ENCODE data around the gene TENM4.
"Not testable (repeated sequence)": the region's sequence is repeated elsewhere in the genome, so short reads cannot be mapped to it uniquely, and the experiment has no call there.

Gene TENM4

DNA sequence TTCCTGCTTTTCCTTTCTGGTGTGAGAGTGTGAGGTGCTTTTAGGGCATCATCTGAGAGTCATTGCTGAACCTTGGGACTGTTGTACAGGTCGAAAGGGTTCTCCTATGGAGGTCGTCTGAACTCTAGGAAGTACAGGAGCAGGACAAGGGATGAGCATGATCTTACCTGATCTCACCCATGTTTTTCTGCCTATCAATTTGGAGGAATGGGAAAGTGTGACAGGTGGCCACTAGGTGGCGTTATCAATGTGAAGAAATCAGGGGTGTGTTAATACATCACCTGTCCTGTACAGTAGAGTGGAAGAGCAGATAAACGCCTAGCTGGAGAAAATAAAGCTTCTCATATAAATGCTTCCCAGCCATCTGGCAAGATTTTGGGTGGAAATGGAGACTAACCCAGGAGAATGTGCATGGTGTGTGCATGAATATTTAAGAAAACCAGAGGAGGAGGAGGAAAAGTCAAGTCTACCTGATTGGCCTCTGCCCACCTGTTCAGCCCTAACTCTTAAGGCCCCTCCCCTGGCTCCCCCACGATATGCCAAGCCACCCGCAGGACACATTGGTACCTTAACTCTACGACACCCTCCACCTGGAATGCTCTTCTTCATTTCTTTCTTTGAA lies 794.2 kb downstream of the TENM4 start:
- peaks cover 0 to 5% (median 0%) of the 10 kb centered on the region in 5 donors for H3K4me1 ChIP-seq (ENCODE audit: control insufficient read depth in 5 of 5, insufficient read depth in 5 of 5, low read length in 5 of 5)
- no peak overlapping the region for H3K9ac ChIP-seq (ENCODE audit: low read length in 5 of 5)
- no peak overlapping the region for H3K4me3 ChIP-seq (ENCODE audit: low read depth in 1 of 5, low read length in 5 of 5)
- H3K9me3 ChIP-seq (ENCODE audit: control insufficient read depth in 5 of 5, low read length in 5 of 5) = no peaks in the 10 kb centered on the region
- no peaks in the 10 kb centered on the region for H3K27me3 ChIP-seq (ENCODE audit: control insufficient read depth in 5 of 5, insufficient read depth in 4 of 5, low read length in 5 of 5)
- no peaks in the 10 kb centered on the region for H3K36me3 ChIP-seq (ENCODE audit: control insufficient read depth in 5 of 5, insufficient read depth in 5 of 5, low read length in 5 of 5)
- no peak overlapping the region for H3K27ac ChIP-seq (ENCODE audit: low read depth, low read length)

DNA sequence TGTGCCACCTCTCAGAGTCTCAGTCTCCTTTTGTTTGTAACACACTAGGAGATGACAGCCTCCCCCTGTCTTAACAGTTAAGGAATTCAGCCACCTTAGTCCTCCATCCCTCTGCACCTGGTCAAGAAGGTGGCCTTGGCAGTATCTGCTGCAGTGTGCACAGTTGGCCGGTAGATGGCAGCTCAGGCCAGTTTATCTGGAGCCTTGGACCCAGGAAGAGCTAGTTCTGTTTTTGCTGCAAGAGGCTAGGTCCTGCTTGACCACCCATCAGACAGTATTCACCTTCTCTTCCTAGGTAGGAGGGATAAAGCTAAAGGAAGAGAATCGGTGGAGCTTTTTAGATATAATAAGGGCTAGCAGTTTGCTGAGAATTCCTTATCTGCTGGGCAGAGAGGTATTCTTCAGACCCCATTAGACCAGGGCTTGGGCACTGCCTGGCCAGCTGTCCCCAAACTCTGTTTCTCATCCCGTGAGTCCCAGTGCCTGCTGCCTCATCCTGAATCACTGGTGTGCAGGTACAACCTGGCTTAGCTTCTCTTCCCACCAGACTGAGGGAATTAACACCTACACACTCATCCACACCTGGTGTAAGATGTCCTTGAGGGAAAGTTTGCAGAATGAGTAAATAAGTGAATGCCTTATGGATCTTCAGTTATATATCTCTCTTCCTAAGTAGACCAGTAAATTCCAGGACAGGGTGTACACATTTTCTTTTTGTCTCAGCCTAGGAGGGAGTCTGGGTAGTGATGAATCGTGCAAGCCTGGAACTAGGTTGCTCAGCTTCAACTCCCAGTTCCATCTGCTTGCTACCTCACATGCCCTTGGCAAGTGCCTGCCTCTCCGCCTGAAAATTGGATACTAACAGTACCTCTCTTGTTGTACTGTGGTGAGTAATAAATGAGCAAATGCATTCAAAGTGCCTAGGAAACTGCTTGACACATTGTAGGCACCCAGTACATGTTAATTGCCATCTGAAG lies 795.3 kb downstream of the TENM4 start:
- no peak overlapping the region for H3K4me3 ChIP-seq (ENCODE audit: low read depth in 1 of 5, low read length in 5 of 5)
- no peaks in the 10 kb centered on the region for H3K36me3 ChIP-seq (ENCODE audit: control insufficient read depth in 5 of 5, insufficient read depth in 5 of 5, low read length in 5 of 5)
- no peaks in the 10 kb centered on the region for H3K9me3 ChIP-seq (ENCODE audit: control insufficient read depth in 5 of 5, low read length in 5 of 5)
- peaks cover 0 to 5% (median 0%) of the 10 kb centered on the region in 5 donors for H3K4me1 ChIP-seq (ENCODE audit: control insufficient read depth in 5 of 5, insufficient read depth in 5 of 5, low read length in 5 of 5)
- no peak overlapping the region for H3K27ac ChIP-seq (ENCODE audit: low read depth, low read length)
- H3K27me3 ChIP-seq (ENCODE audit: control insufficient read depth in 5 of 5, insufficient read depth in 4 of 5, low read length in 5 of 5) = no peaks in the 10 kb centered on the region
- H3K9ac ChIP-seq (ENCODE audit: low read length in 5 of 5) = no peak overlapping the region

DNA sequence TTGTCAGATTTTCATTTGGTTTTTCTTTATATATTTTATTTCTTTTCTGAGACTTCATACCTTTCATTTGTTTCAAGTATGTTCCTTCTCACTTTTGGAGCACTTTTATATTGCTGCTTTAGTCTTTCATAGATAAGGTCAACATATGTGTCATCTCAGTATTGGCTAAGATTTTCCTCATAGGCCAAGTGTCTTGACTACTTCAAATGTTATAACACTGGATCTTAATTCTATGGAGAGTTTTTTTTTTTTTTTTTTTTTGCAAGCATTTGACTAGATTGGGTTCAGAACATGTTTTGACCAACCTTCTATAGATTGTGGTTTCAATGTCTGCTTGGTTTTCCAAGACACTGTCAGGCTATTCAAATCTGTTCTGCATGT lies 797.2 kb downstream of the TENM4 start:
- no peak overlapping the region for H3K4me3 ChIP-seq (ENCODE audit: low read depth in 1 of 5, low read length in 5 of 5)

DNA sequence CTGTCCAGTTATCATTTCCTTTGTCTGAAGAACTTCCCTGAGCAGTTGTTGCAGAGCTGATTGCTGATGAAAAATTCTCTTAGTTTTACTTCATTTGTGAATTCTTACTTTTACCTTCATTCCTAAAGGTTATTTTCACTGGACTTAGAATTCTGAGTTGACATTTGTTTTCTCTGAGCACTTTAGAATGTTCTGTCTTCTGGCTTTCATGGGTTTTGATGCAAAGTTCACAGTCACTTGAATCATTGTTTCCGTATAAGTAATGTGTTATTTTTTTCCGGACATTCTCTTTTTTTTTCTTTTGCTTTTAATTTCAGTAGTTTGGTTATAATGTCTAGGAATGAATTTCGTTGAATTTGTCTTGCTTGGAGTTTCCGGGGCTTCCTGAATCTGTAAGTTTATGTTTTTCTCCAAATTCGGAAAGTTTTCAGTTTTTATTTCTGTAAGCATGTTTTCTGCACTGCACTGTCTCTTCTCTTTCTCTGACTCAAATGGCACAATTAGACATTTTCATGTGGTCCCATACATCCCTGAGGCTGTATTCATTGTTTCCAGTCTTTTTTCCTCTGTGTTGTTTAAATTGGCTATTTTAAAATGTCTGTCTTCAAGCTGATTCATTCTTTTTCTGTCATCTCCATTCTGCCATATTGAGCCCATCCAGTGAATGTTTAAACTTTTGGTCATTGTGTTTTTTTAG lies 797.7 kb downstream of the TENM4 start:
- Histone ChIP-seq H3K27me3 (ENCODE audit: control insufficient read depth in 5 of 5, insufficient read depth in 4 of 5, low read length in 5 of 5) (no peaks in the 10 kb centered on the region), H3K4me3 (ENCODE audit: low read depth in 1 of 5, low read length in 5 of 5) (no peak overlapping the region), H3K36me3 (ENCODE audit: control insufficient read depth in 5 of 5, insufficient read depth in 5 of 5, low read length in 5 of 5) (no peaks in the 10 kb centered on the region), H3K4me1 (ENCODE audit: control insufficient read depth in 5 of 5, insufficient read depth in 5 of 5, low read length in 5 of 5) (peaks cover 0 to 5% (median 0%) of the 10 kb centered on the region in 5 donors), H3K27ac (ENCODE audit: low read depth, low read length) (no peak overlapping the region), H3K9me3 (ENCODE audit: control insufficient read depth in 5 of 5, low read length in 5 of 5) (no peaks in the 10 kb centered on the region), H3K9ac (ENCODE audit: low read length in 5 of 5) (no peak overlapping the region)

More for the DNA sequence above, 797.2 kb downstream of the TENM4 start:
- Histone ChIP-seq H3K9me3 (ENCODE audit: control insufficient read depth in 5 of 5, low read length in 5 of 5) (no peaks in the 10 kb centered on the region), H3K36me3 (ENCODE audit: control insufficient read depth in 5 of 5, insufficient read depth in 5 of 5, low read length in 5 of 5) (no peaks in the 10 kb centered on the region), H3K4me1 (ENCODE audit: control insufficient read depth in 5 of 5, insufficient read depth in 5 of 5, low read length in 5 of 5) (peaks cover 0 to 5% (median 0%) of the 10 kb centered on the region in 5 donors), H3K9ac (ENCODE audit: low read length in 5 of 5) (no peak overlapping the region), H3K27me3 (ENCODE audit: control insufficient read depth in 5 of 5, insufficient read depth in 4 of 5, low read length in 5 of 5) (no peaks in the 10 kb centered on the region), H3K27ac (ENCODE audit: low read depth, low read length) (no peak overlapping the region)

DNA sequence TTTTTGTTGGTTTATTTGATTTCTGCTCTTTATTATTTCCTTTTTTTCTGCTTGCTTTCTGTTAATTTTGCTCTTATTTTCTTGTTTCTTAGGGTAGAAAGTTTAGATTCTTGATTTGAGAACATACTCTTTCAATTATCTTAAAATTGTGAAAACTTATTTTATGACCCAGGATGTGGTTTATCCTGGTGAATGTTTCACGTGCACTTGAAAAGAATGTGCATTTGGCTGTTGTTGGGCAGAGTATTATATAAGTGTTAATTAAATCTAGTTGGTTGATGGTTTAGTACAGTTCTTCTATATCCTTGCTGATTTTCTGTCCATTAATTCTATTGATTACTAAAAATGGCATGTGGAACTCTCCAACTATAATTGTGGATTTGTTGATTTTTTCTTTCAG lies 799.3 kb downstream of the TENM4 start:
- Histone ChIP-seq H3K36me3 (ENCODE audit: control insufficient read depth in 5 of 5, insufficient read depth in 5 of 5, low read length in 5 of 5) (no peaks in the 10 kb centered on the region), H3K27me3 (ENCODE audit: control insufficient read depth in 5 of 5, insufficient read depth in 4 of 5, low read length in 5 of 5) (no peaks in the 10 kb centered on the region), H3K9ac (ENCODE audit: low read length in 5 of 5) (no peak overlapping the region), H3K4me3 (ENCODE audit: low read depth in 1 of 5, low read length in 5 of 5) (no peak overlapping the region), H3K9me3 (ENCODE audit: control insufficient read depth in 5 of 5, low read length in 5 of 5) (no peaks in the 10 kb centered on the region), H3K4me1 (ENCODE audit: control insufficient read depth in 5 of 5, insufficient read depth in 5 of 5, low read length in 5 of 5) (peaks cover 0 to 5% (median 0%) of the 10 kb centered on the region in 5 donors), H3K27ac (ENCODE audit: low read depth, low read length) (no peak overlapping the region)

DNA sequence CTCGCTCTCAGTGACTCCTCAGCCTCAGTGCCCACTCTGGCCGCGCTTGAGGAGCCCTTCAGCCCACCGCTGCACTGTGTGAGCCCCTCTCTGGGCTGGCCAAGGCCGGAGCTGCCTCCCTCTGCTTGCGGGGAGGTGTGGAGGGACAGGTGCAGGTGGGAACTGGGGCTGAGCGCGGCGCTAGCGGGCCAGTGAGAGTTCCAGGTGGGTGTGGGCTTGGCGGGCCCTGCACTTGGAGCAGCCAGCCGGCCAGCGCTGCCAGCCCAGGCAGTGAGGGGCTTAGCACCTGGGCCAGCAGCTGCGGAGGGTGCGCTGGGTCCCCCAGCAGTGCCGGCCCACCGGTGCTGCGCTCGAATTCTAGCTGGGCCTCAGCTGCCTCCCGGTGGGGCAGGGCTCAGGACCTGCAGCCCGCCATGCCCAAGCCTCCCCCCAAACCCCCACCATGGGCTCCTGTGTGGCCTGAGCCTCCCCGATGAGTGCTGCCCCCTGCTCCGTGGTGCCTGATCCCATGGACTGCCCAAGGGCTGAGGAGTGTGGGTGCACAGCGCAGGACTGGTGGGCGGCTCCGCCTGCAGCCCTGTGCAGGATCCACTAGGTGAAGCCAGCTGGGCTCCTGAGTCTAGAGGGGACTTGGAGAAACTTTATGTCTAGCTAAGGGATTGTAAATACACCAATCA lies 802.0 kb downstream of the TENM4 start:
- H3K4me1 ChIP-seq (ENCODE audit: control insufficient read depth in 5 of 5, insufficient read depth in 5 of 5, low read length in 5 of 5) = no peaks in the 10 kb centered on the region
- no peak overlapping the region for H3K27ac ChIP-seq (ENCODE audit: low read depth, low read length)
- no peaks in the 10 kb centered on the region for H3K36me3 ChIP-seq (ENCODE audit: control insufficient read depth in 5 of 5, insufficient read depth in 5 of 5, low read length in 5 of 5)
- H3K9ac ChIP-seq (ENCODE audit: low read length in 5 of 5) = no peak overlapping the region
- no peaks in the 10 kb centered on the region for H3K27me3 ChIP-seq (ENCODE audit: control insufficient read depth in 5 of 5, insufficient read depth in 4 of 5, low read length in 5 of 5)
- no peak overlapping the region for H3K4me3 ChIP-seq (ENCODE audit: low read depth in 1 of 5, low read length in 5 of 5)
- H3K9me3 ChIP-seq (ENCODE audit: control insufficient read depth in 5 of 5, low read length in 5 of 5) = peaks cover 0 to 5% (median 0%) of the 10 kb centered on the region in 5 donors

DNA sequence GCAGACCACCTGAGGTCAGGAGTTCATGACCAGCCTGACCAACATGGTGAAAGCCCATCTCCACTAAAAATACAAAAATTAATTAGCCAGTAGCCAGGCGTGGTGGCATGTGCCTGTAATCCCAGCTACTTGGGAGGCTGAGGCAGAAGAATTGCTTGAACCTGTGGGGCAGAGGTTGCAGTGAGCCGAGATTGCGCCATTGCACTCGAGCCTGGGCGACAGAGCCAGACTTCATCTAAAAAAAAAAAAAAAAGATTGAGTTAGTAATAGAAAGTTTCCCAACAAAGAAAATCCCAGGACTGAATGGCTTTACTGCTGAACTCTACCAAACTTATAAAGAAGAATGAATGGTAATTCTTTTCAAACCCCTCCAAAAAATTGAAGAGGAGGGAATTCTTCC lies 803.3 kb downstream of the TENM4 start:
- not testable (repeated sequence) for H3K4me3 ChIP-seq (ENCODE audit: low read depth in 1 of 5, low read length in 5 of 5); H3K9ac ChIP-seq (ENCODE audit: low read length in 5 of 5)

DNA sequence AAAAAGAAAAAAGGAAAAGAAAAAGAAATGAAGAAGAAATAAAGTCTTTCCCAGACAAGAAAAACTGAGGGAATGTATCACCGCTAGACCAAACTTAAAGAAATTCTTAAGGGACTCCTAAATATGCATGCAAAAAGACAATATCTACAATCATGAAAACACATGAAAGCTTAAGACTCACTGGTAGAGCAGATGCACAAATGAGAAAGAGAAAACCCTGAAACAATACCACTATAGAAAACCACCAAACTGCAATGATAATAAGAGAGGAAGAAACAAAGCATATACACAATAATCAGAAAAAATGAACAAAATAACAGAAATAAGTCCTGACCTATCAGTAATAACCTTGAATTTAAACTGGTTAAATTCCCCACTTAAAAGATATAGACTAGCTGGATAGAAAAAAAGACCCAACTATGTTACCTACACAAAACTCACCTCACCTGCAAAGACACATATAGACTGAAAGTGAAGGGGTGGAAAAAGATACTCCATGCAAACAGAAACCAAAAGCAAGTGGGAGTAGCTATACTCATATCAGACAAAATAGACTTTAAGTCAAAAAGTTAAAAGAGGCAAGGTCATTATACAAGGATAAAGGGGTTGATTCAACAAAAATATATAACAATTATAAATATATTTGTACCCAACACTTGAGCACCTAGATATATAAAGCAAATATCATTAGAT lies 804.9 kb downstream of the TENM4 start:
- Histone ChIP-seq H3K9me3 (ENCODE audit: control insufficient read depth in 5 of 5, low read length in 5 of 5) (peaks cover 0 to 8% (median 2%) of the 10 kb centered on the region in 5 donors), H3K4me3 (ENCODE audit: low read depth in 1 of 5, low read length in 5 of 5) (no peak overlapping the region), H3K27ac (ENCODE audit: low read depth, low read length) (no peak overlapping the region), H3K36me3 (ENCODE audit: control insufficient read depth in 5 of 5, insufficient read depth in 5 of 5, low read length in 5 of 5) (no peaks in the 10 kb centered on the region), H3K27me3 (ENCODE audit: control insufficient read depth in 5 of 5, insufficient read depth in 4 of 5, low read length in 5 of 5) (no peaks in the 10 kb centered on the region), H3K4me1 (ENCODE audit: control insufficient read depth in 5 of 5, insufficient read depth in 5 of 5, low read length in 5 of 5) (no peaks in the 10 kb centered on the region), H3K9ac (ENCODE audit: low read length in 5 of 5) (no peak overlapping the region)

More for the DNA sequence above, 803.3 kb downstream of the TENM4 start:
- H3K4me1 ChIP-seq (ENCODE audit: control insufficient read depth in 5 of 5, insufficient read depth in 5 of 5, low read length in 5 of 5); H3K27ac ChIP-seq (ENCODE audit: low read depth, low read length); H3K36me3 ChIP-seq (ENCODE audit: control insufficient read depth in 5 of 5, insufficient read depth in 5 of 5, low read length in 5 of 5); H3K9me3 ChIP-seq (ENCODE audit: control insufficient read depth in 5 of 5, low read length in 5 of 5); H3K27me3 ChIP-seq (ENCODE audit: control insufficient read depth in 5 of 5, insufficient read depth in 4 of 5, low read length in 5 of 5): not testable (repeated sequence)

DNA sequence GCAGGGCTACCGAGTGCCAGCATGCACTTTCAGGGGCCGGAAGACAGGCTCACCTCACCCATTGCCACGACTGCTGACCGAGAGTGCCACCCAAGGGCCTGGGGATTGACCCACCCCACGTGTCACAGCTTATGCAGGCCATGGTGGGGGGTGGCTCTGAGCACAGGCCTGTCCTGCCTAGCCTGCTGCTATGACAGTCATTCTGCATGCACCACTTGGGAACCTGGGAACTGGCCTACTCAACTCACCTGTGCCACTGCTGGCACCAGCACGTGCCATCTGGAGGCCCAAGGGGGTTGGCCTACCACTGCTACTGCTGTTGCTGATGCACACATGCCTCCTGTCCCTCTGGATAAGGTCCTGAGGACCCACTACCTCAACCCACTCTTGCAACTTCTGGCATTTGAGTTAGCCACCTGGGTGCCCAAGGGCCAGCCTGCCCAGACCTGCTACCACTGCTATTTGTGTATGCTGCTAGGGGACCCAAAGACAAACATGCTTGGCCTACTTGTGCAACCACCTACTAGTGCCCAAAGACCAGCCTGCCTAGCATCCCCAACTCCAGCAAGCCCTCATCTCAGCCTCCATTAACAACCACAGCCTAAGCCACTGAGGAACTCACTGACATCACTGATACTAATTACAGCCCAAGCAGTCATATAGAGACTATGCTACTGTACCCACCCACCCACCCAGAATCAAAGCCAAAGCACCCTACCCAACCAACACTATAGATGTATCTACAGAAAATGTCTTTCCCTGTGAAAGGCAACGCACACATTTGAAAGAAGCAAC lies 807.1 kb downstream of the TENM4 start:
- Histone ChIP-seq H3K9me3 (ENCODE audit: control insufficient read depth in 5 of 5, low read length in 5 of 5) (peaks cover 4 to 20% (median 16%) of the 10 kb centered on the region in 5 donors), H3K4me1 (ENCODE audit: control insufficient read depth in 5 of 5, insufficient read depth in 5 of 5, low read length in 5 of 5) (no peaks in the 10 kb centered on the region), H3K9ac (ENCODE audit: low read length in 5 of 5) (no peak overlapping the region), H3K36me3 (ENCODE audit: control insufficient read depth in 5 of 5, insufficient read depth in 5 of 5, low read length in 5 of 5) (no peaks in the 10 kb centered on the region), H3K27ac (ENCODE audit: low read depth, low read length) (no peak overlapping the region), H3K4me3 (ENCODE audit: low read depth in 1 of 5, low read length in 5 of 5) (no peak overlapping the region), H3K27me3 (ENCODE audit: control insufficient read depth in 5 of 5, insufficient read depth in 4 of 5, low read length in 5 of 5) (no peaks in the 10 kb centered on the region)

Measured in subcutaneous abdominal adipose tissue (tissue), 5 donors.